Measurements from ENCODE around the gene BEND3.
"Not testable (repeated sequence)": the region's sequence is repeated elsewhere in the genome, so short reads cannot be mapped to it uniquely, and the experiment has no call there.

The BEND3 gene

DNA sequence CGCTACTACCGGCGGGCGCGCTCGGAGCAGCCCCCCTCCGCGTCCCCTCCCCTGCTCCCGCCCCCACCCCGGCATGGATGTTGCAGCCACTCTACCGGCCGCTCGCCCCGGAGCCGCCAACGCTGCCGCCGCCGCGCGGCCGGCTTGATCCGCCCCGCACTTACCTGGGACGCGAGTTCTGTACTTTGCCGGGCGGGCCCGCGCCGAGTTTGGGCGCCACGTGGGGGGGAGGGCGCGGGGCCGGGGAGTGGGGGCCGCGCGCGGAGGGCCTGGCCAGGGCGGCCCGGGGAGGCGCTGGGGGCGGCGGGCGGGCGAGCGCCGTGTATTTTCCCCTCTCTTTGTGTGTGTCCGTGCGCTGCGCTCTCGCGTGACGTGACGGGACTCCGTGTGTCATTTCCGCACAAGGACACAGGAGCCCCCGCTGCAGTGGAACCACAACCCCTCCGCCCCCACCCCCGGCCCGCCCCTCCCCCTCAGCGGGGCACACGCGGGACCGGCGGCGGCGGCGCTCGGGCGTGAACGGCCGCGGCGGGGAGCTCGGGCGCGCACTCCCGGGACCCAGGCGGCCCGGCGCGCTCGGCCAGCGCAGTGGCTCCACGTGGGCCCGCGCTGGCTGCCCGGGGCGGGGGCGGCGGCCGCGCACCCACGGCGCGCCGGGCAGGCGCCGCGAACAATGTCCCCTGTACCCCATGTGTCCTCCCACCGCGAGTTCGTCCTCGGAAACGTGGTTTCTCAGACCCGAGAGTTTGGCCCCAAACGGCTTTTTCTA, at the start of gene BEND3:
Gene BEND3, minus strand, starts transcription at position 590 of the 769 bp plus-strand sequence. CDS start 16,230 bp downstream, outside the sequence.
- no peak for DNase-seq

DNA sequence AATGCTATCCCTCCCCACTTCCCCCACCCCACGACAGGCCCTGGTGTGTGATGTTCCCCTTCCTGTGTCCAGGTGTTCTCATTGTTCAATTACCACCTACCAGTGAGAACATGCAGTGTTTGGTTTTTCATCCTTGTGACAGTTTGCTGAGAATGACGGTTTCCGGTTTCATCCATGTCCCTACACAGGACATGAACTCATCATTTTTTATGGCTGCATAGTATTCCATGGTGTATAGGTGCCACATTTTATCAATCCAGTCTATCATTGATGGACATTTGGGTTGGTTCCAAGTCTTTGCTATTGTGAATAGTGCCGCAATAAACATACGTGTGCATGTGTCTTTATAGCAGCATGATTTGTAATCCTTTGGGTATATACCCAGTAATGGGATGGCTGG, 49.0 kb upstream of the BEND3 start:
- not testable (repeated sequence) for DNase-seq

GRCh38 chr6:107161521-107161920, 46.2 kb upstream of the BEND3 start:
- no peak for DNase-seq

DNA sequence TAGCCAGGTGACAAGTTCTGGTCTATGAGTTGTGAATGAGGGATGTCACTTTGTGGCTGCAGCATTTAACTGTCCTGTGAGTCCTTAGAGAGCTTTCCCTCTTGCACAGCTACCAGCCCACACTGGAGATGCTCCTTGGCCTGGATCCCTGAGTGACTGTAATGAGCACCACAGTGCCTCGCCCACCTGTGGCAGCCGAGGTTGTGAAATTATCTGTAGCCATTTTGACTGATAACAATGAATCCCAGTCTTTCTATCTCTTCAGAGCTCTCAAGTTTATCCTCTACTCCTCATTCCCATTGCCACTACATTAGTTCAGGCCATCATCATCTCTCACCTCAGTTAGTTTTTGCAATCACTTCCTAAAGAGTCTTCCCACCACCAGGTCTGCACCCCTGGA, 41.3 kb upstream of the BEND3 start:
- DNase-seq: no peak

- DNase-seq: no peak
Measured at GRCh38 chr6:107154801-107155160, 39.5 kb upstream of the BEND3 start.

GRCh38 chr6:107154131-107154800, 39.0 kb upstream of the BEND3 start:
- DNase-seq: no peak

GRCh38 chr6:107152638-107153430, 37.5 kb upstream of the BEND3 start:
- no peak for DNase-seq

DNA sequence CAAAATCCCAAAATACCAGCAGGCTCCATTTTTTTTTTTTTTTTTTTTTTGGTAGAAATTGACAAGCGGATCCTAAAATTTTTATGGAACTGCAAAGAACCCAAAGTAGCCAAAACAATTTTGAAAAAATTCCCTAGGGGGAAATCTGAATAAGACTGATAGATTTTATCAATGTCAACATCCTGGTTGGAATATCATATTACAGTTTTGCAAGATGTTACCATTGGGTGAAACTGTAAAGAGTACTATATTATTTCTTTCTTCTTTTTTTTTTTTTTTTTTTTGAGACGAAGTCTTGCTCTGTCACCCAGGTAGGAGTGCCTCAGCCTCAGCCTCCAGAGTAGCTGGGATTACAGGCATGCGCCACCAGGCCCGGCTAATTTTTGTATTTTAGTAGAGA, 29.4 kb upstream of the BEND3 start:
- no peak for DNase-seq

- DNase-seq: no peak
Measured at GRCh38 chr6:107144014-107144413, 28.7 kb upstream of the BEND3 start.

DNA sequence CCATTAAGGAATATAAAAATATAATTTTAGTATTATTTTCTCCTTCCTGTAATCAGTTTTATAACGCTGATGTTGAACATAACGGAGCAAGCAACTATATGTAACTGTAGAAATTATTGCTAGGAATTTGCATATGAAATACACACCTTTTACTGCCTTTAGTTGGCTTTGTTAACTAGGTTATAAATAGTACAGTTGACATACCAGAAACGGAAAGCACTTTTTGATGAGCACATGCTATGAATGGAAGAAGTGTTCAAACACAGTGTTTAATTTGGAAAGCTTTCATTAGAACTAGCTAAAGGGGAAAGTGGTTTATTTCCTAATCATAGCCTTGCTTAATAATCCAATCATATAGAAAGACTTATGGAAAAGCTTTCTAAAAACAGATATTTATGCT, 25.3 kb upstream of the BEND3 start:
- DNase-seq: no peak

DNA sequence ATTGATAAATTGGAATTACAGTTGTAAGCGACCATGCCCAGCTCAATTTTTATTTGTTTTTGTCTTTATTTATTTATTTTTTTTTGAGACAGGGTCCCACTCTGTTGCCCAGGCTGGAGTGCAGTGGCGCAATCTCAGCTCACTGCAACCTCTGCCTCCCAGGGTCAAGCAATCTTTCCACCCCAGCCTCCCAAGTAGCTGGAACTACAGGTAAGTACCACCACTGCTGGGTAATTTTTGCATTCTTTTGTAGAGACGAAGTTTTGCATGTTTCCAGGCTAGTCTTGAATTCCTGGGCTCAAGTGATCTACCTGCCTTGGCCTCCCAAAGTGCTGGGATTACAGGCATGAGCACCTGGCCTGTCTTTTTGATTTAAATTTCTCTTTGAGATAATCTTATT, 21.0 kb upstream of the BEND3 start:
- not testable (repeated sequence) for DNase-seq

DNA sequence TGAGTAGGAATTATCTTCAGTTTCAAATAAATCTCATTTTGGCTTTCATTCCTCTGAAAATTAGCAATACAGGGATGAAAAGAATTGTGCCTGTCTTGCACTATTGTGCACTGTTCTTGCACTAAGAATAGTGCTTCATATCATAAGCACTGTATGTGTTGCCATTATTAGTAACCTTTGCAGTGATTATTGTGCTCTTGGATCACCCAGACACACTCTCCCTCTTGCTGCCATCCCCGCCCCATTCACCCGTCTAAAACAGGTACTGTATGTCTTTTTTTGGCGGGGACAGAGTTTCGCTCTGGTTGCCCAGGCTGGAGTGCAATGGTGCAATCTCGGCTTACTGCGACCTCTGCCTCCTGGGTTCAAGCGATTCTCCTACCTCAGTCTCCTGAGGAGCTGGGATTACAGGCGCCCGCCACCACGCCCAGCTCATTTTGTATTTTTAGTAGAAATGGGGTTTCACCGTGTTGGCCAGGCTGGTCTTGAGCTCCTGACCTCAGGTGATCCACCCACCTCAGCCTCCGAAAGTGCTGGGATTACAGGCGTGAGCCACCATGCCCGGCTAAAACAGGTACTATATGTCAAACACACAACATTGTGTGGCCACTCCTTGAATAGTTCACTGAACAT, 19.8 kb upstream of the BEND3 start:
- DNase-seq: not testable (repeated sequence)

DNA sequence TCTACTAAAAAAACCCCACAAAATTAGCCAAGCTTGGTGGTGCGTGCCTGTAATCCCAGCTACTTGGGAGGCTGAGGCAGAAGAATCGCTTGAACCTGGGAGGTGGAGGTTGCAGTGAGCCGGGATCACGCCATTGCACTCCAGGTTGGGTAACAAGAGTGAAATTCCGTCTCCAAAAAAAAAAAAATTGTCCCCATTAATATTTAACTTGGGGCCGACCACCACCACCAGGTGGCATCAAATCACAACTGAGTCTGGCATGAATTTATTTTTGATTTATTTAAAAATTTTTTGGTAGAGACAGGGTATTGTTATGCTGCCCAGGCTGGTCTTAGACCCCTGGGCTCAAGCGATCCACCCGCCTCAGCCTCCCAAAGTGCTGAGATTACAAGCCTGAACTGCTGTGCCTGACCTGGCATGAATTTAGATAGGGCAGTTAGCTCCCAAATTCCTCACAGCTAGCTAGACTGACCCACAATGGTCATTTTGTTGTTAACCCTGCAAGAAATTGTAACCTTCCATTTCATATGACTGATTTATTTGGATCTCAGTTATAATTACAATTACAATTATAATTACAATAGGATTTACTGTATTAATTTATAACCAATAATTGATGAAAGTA, 17.1 kb upstream of the BEND3 start:
- DNase-seq: no peak

GRCh38 chr6:107129370-107129925, 14.1 kb upstream of the BEND3 start:
- DNase-seq: no peak

- DNase-seq: no peak
Measured at GRCh38 chr6:107128577-107128976, 13.3 kb upstream of the BEND3 start.

DNA sequence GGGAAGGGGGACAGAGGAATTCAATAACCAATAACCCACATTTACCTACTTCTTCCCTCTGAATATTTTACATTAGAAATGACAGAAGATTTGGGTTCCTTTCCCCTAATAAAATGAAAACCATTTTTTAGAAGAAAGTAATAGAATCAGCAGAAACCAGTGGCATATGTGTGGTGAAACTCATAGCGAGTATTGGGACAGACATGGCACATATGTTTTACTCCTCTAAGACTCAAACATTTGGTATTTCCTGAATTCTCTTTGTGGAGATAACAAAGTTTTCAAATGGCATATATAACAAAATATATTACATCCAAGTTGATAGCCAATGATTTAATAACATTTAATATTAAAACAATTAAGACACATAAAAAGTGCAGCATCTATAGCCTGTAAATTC, 12.9 kb upstream of the BEND3 start:
- DNase-seq: no peak

- no peak for DNase-seq
Measured at GRCh38 chr6:107125771-107126170, 10.5 kb upstream of the BEND3 start.

DNA sequence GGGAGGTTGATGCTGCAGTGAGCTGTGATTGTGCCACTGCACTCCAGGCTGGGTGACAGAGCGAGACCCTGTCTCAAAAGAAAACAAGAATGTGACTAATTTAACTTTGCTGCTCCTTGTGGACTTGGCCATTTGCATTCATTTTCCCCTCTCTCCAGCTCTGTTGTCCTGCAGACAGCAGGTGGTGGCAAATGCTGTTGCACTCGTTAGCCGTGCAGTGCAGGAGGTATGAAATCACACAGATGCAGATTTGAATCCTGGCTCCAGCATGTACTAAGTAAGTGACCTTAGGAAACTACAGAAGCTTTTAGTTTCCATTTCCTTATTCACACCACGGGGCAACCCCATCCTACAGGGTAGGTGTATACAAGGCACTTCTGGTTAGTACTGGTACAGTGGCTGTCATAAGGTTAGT, 9.6 kb upstream of the BEND3 start:
- no peak for DNase-seq

DNA sequence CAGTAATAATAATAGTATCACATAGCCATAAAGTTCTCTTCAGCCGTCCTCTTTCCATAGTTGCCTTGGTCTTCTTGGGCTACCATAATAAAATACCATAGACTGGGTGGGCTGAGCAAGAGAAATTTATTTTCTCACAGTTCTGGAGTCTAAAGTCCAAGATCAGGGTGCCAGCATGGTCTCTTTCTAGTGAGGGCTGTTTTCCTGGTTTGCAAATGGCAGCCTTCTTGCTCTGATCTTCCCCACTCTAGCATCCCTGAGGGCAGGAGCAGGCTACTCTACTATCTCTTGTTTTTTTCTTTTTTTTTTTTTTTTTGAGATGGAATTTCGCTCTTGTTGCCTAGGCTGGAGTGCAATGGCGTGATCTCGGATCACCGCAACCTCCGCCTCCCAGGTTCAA, 8.2 kb upstream of the BEND3 start:
- DNase-seq: no peak

DNA sequence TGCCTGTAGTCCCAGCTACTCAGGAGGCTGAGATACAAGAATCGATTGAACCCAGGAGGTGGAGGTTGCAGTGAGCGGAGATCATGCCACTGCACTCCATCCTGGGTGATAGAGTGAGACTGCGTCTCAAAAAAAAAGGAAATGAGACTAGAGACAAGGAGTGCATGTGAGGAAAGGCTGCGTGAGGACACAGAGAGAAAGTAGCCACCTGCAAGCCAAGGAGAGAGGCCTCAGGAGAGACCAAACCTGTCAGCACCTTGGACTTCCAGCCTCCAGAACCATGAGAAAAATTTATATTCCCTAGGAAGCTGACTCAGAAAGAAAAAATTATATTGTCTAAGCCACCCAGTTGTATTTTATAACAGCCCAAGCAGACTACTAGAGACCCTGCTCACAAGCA, 7.4 kb upstream of the BEND3 start:
- DNase-seq: no peak

DNA sequence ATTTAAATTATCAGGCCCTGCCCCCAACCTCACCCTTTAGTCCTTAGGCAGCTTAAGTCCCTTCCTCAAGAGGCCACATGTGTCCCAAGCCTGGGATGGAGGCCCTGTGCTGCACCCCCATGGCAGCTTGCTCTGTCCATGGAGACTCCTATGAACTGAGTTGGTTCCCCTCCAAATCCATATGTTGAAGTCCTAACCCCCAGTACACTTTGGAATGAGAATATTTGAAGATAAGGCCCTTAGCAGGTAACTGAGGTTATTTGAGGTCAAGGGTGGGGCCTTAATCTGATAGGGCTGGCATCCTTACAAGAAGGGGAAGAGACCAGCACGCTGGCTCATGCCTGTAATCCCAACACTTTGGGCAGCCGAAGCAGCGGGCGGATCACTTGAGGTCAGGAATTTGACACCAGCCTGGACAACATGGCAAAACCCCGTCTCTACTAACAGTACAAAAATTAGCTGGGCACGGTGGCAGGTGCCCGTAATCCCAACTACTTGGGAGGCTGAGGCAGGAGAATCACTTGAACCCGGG, 6.7 kb upstream of the BEND3 start:
- no peak for DNase-seq

DNA sequence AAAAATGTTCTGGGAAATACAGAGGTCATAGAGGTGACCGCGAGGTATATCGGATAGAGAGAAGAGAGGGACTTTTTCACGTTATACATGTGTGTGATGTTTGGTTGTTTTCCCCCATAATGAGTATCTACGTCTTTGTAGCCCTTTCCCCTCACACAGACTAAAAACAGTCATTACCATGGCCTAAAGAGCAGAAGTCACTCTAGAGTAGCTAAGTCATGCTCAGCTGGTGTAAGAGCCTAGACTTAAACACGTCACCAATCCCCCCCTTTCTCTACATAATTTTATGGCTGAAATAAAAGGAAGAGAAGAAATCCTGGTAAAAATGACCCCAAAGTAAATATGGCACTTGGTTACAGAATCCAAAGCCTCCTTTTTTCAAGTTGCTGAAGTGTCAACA, 6.0 kb upstream of the BEND3 start:
- DNase-seq: no peak

Measured in NK-92 treated with Interleukin-12 subunit alpha and Interleukin-12 subunit beta, amount 100 ng/mL, for 24 hours (cell line).